ENCODE data around the gene NDUFAF5. TPM values are rescaled to one million over a fixed set of nuclear protein-coding genes. Genes with fewer than 3 reads are reported as not detected.

The NDUFAF5 gene
- total and polyA plus RNA-seq, 2 of the 8 experiments (the other 6 are each of a cell fraction or from before 2014, with no cell fraction given) = 11.8 to 32.3 TPM

DNA sequence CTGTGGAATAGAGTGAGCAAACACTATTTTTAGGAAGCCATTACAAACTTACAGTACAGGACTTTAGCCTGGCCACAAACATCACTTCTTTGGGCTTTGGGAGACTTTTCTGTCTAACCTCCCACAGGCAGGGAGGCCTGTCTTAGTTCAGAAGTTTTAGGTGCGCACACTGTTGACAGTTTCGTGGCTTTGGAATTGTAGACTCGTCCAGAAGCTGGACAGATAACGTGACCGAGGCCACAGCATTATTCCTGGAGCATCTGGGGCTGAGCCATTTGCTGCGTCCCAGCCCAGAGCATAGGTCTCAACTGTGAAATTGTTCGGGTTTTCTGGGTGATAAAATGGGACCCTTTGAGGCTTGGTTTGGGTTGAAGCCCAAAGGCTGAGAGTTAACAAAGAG lies 53.8 kb downstream of the NDUFAF5 start:
- H4K5ac ChIP-seq (ENCODE audit: insufficient read length, low read depth, low read length) = no peak overlapping the region

More for the DNA sequence above, 53.8 kb downstream of the NDUFAF5 start:
- no peak overlapping the region for H3K4me2 ChIP-seq (ENCODE audit: insufficient read depth in 1 of 2, low read depth in 2 of 2, low read length in 2 of 2)
- no peak overlapping the region for H2BK12ac ChIP-seq (ENCODE audit: low read depth, low read length)
- no peak overlapping the region for H2BK120ac ChIP-seq (replicated peaks; ENCODE audit: low read depth, low read length)
- no peaks in the 10 kb centered on the region for H3K36me3 ChIP-seq (ENCODE audit: control insufficient read depth in 2 of 4, insufficient read depth in 4 of 4, low read length in 3 of 4)
- H2AK5ac ChIP-seq (ENCODE audit: low read depth, low read length) = no peak overlapping the region
- POLR2A ChIA-PET (ENCODE audit: partially characterized antibody) = no interaction called here
- H3K79me2 ChIP-seq (ENCODE audit: control insufficient read depth in 1 of 2, insufficient read depth in 2 of 2, low read length in 2 of 2) = no peaks in the 10 kb centered on the region
- H2BK15ac ChIP-seq (ENCODE audit: low read length) = no peak overlapping the region
- H3K4me1 ChIP-seq (replicated peaks in 1 of 4; ENCODE audit: control insufficient read depth in 3 of 4, insufficient read depth in 4 of 4, low read length in 3 of 4) = no peaks in the 10 kb centered on the region
- H2BK20ac ChIP-seq (ENCODE audit: low read length) = no peak overlapping the region
- CTCF ChIA-PET (ENCODE audit: partially characterized antibody) = interaction anchor here (1.2 kb wide), 1 partner anchor 19 kb away, joined by 4 read pairs; no protein-coding TSS in a partner anchor
- no peak overlapping the region for H3K9ac ChIP-seq (replicated peaks in 1 of 4; ENCODE audit: extremely low read depth in 1 of 4, low read depth in 3 of 4, low read length in 3 of 4)
- H3K27me3 ChIP-seq (replicated peaks in 1 of 4; ENCODE audit: control insufficient read depth in 3 of 4, extremely low read depth in 1 of 4, insufficient read depth in 3 of 4, low read length in 3 of 4) = no peaks in the 10 kb centered on the region
- no peak overlapping the region for H2BK5ac ChIP-seq (ENCODE audit: low read depth, low read length)
- no peaks in the 10 kb centered on the region for H4K20me1 ChIP-seq (replicated peaks in 1 of 2; ENCODE audit: control insufficient read depth in 1 of 2, insufficient read depth in 2 of 2, low read length in 2 of 2)
- no peak overlapping the region for H3K14ac ChIP-seq (ENCODE audit: insufficient read length)
- no peak overlapping the region for H4K8ac ChIP-seq (ENCODE audit: extremely low read depth, insufficient read depth, low read length)
- no peak overlapping the region for H4K91ac ChIP-seq (replicated peaks; ENCODE audit: insufficient read length, low read length)
- no peak overlapping the region for H3K27ac ChIP-seq (ENCODE audit: low read depth, low read length)
- H3K23ac ChIP-seq (ENCODE audit: insufficient read length) = no peak overlapping the region
- WGBS, 2 experiments (ENCODE audit: extremely low coverage in 1 of 2, insufficient coverage in 1 of 2, insufficient read length in 1 of 2, insufficient replicate concordance in 2 of 2, low coverage in 1 of 2, low lambda C conversion rate in 2 of 2, missing lambda C conversion rate in 1 of 2) = 87% methylated on average over 7 of the region's 7 CpGs; no CpG with 5 or more reads in 1 of the 2 experiments
- no peak overlapping the region for H2AFZ ChIP-seq (ENCODE audit: low read length)
- H3K79me1 ChIP-seq (ENCODE audit: low read depth, low read length) = no peaks in the 10 kb centered on the region
- H3K56ac ChIP-seq (replicated peaks; ENCODE audit: insufficient read length, low read depth, low read length) = no peak overlapping the region
- H3K18ac ChIP-seq (ENCODE audit: extremely low read depth, low read length) = no peak overlapping the region
- no peak for FAIRE-seq
- no peak for DNase-seq (ENCODE audit: low read depth in 1 of 2, low spot score in 2 of 2)
- H3K23me2 ChIP-seq (ENCODE audit: low read depth, low read length) = no peaks in the 10 kb centered on the region
- TF ChIP-seq NANOG (IDR thresholded peaks at IDR 0.05; ENCODE audit: insufficient read depth, low read depth, low read length, poor library complexity, severe bottlenecking) (no peak), POLR2AphosphoS5 (IDR thresholded peaks at IDR 0.05; ENCODE audit: low read depth, low read length) (no peak), MAX (IDR thresholded peaks at IDR 0.05) (no peak), RAD21 (IDR thresholded peaks at IDR 0.05 in 1 of 2, conservative IDR thresholded peaks at IDR 0.05 in 1 of 2; ENCODE audit: low read depth in 2 of 2, low read length in 2 of 2) (no peak), SIX5 (IDR thresholded peaks at IDR 0.05; ENCODE audit: low read depth, low read length) (no peak), EP300 (IDR thresholded peaks at IDR 0.05; ENCODE audit: borderline replicate concordance in 1 of 2, low read depth in 2 of 2, low read length in 2 of 2) (no peak), SP2 (IDR thresholded peaks at IDR 0.05; ENCODE audit: low read length) (no peak), CHD2 (IDR thresholded peaks at IDR 0.05; ENCODE audit: low read length) (no peak), YY1 (IDR thresholded peaks at IDR 0.05; ENCODE audit: low read depth, low read length) (no peak), JUN (IDR thresholded peaks at IDR 0.05; ENCODE audit: low read depth, low read length) (no peak), ATF3 (IDR thresholded peaks at IDR 0.05; ENCODE audit: insufficient read depth, low read depth, low read length) (no peak)
- TF ChIP-seq, protein P1, sequence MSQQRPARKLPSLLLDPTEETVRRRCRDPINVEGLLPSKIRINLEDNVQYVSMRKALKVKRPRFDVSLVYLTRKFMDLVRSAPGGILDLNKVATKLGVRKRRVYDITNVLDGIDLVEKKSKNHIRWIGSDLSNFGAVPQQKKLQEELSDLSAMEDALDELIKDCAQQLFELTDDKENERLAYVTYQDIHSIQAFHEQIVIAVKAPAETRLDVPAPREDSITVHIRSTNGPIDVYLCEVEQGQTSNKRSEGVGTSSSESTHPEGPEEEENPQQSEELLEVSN (IDR thresholded peaks at IDR 0.05) = no peak
- H3K4me3 ChIP-seq (ENCODE audit: extremely low read depth in 1 of 4, insufficient read depth in 2 of 4, low read depth in 3 of 4, low read length in 4 of 4) = no peak overlapping the region
- no peak overlapping the region for H3K4ac ChIP-seq (replicated peaks; ENCODE audit: insufficient read length, low read depth, low read length)
- H3K9me3 ChIP-seq (ENCODE audit: insufficient read depth in 2 of 2, low read depth in 1 of 2, low read length in 1 of 2) = no peaks in the 10 kb centered on the region
